Stimulated activated naive CD8-positive, alpha-beta T cell treated with anti-CD3 and anti-CD28 coated beads, Interleukin-15, amount 100 ng/mL, for 72 hours (primary cell): ENCODE results near the gene DOCK6.
A peak's percentile ranks its signal among the peaks of the same experiment; 100 is the strongest.

Experiments used
- ATAC-seq: fragments of 150-1000 bp; cut with Tn5 transposase; 2 replicates; pipeline ENCODE4 v1.10.0; 2021; ENCODE audit warnings: mild to moderate bottlenecking, moderate library complexity
- DNase-seq, 2 donors: peaks; one replicate each; pipeline ENCODE4 v3.0.0; 2021 to 2022
- H3K27ac Mint-ChIP-seq, 2 donors: one replicate each; pipeline ENCODE4 v1.8.0; 2022; ENCODE audit warnings: mild to moderate bottlenecking in 2 of 2, mixed read lengths in 2 of 2, moderate library complexity in 2 of 2
- H3K27me3 Mint-ChIP-seq: one replicate; pipeline ENCODE4 v1.8.0; 2022; ENCODE audit warnings: mixed read lengths
- H3K4me1 Mint-ChIP-seq: one replicate; pipeline ENCODE4 v1.8.0; 2022; ENCODE audit warnings: mild to moderate bottlenecking, mixed read lengths
- H3K4me3 Mint-ChIP-seq, 2 donors: one replicate each; pipeline ENCODE4 v1.8.0; 2022; ENCODE audit warnings: mild to moderate bottlenecking in 2 of 2, mixed read lengths in 2 of 2, moderate library complexity in 1 of 2
- H3K9me3 Mint-ChIP-seq, 2 donors: one replicate each; pipeline ENCODE4 v1.8.0; 2022; ENCODE audit warnings: mixed read lengths in 2 of 2

Gene DOCK6

GRCh38 chr19:11242025-11242424 lies 20.3 kb downstream of the DOCK6 start:
- Mint-ChIP-seq H3K4me1 (peaks cover 11% of the 10 kb centered on the region), H3K27me3 (peaks cover 52% of the 10 kb centered on the region), H3K27ac (no peak overlapping the region), H3K4me3 (no peak overlapping the region), H3K9me3 (peaks cover 0 to 14% of the 10 kb centered on the region in 2 donors)
- no peak for ATAC-seq
- DNase-seq = no peak

GRCh38 chr19:11240008-11240444 lies 22.3 kb downstream of the DOCK6 start:
- ATAC-seq (no peak), DNase-seq (no peak)
- Mint-ChIP-seq H3K4me3 (no peak overlapping the region), H3K9me3 (peaks cover 0 to 14% of the 10 kb centered on the region in 2 donors), H3K27ac (no peak overlapping the region), H3K4me1 (peaks cover 11% of the 10 kb centered on the region), H3K27me3 (peaks cover 34% of the 10 kb centered on the region)

- no peak within 1 kb of the TSS for H3K27ac Mint-ChIP-seq
- peaks cover 11% of the 10 kb centered on the region for H3K4me1 Mint-ChIP-seq
- peaks cover 0 to 14% of the 10 kb centered on the region in 2 donors for H3K9me3 Mint-ChIP-seq
- no peak for DNase-seq
- no peak for ATAC-seq
- H3K4me3 Mint-ChIP-seq = no peak within 1 kb of the TSS
- H3K27me3 Mint-ChIP-seq = peaks cover 33% of the 10 kb centered on the region
These were observed 22.8 kb downstream of the DOCK6 start, which contains the start of gene ANGPTL8 for GRCh38 chr19:11239377-11240000. TSS of gene ANGPTL8 (plus strand) at chr19:11239619. CDS start at chr19:11239638, 19 bp downstream.

GRCh38 chr19:11238781-11239376 lies 23.4 kb downstream of the DOCK6 start:
- Mint-ChIP-seq H3K4me3 (no peak overlapping the region), H3K9me3 (peaks cover 0 to 14% of the 10 kb centered on the region in 2 donors), H3K4me1 (peaks cover 10% of the 10 kb centered on the region), H3K27ac (no peak overlapping the region), H3K27me3 (peaks cover 30% of the 10 kb centered on the region)
- ATAC-seq (no peak), DNase-seq (no peak)

- Mint-ChIP-seq H3K27ac (no peak overlapping the region), H3K27me3 (peaks cover 22% of the 10 kb centered on the region), H3K4me1 (peaks cover 2% of the 10 kb centered on the region), H3K4me3 (no peak overlapping the region), H3K9me3 (peaks cover 0 to 14% of the 10 kb centered on the region in 2 donors)
- ATAC-seq (no peak), DNase-seq (no peak)
These were observed 24.3 kb downstream of the DOCK6 start for GRCh38 chr19:11238041-11238440.

- H3K4me3 Mint-ChIP-seq = no peak overlapping the region
- peaks cover 0 to 14% of the 10 kb centered on the region in 2 donors for H3K9me3 Mint-ChIP-seq
- H3K4me1 Mint-ChIP-seq = no peaks in the 10 kb centered on the region
- no peak for DNase-seq
- no peak for ATAC-seq
- H3K27ac Mint-ChIP-seq = no peak overlapping the region
- H3K27me3 Mint-ChIP-seq = peaks cover 14% of the 10 kb centered on the region
These were observed 25.0 kb downstream of the DOCK6 start for GRCh38 chr19:11237321-11237720.

- ATAC-seq = no peak
- Mint-ChIP-seq H3K4me3 (no peak overlapping the region), H3K4me1 (no peaks in the 10 kb centered on the region), H3K9me3 (peaks cover 0 to 14% of the 10 kb centered on the region in 2 donors), H3K27me3 (peaks cover 7% of the 10 kb centered on the region), H3K27ac (no peak overlapping the region)
- no peak for DNase-seq
These were observed 25.7 kb downstream of the DOCK6 start for GRCh38 chr19:11236324-11237301.

GRCh38 chr19:11234486-11235075 lies 27.7 kb downstream of the DOCK6 start:
- no peak for DNase-seq
- no peak for ATAC-seq
- H3K27ac Mint-ChIP-seq = no peak overlapping the region
- no peaks in the 10 kb centered on the region for H3K4me1 Mint-ChIP-seq
- H3K4me3 Mint-ChIP-seq = no peak overlapping the region
- H3K9me3 Mint-ChIP-seq = peaks cover 0 to 14% of the 10 kb centered on the region in 2 donors
- no peaks in the 10 kb centered on the region for H3K27me3 Mint-ChIP-seq

GRCh38 chr19:11233073-11233472 lies 29.3 kb downstream of the DOCK6 start:
- no peaks in the 10 kb centered on the region for H3K27me3 Mint-ChIP-seq
- ATAC-seq (no peak), DNase-seq (no peak)
- no peaks in the 10 kb centered on the region for H3K4me1 Mint-ChIP-seq
- H3K27ac Mint-ChIP-seq = peak overlapping the region in 1 of 2 donors; percentile 37
- H3K9me3 Mint-ChIP-seq = peaks cover 0 to 3% of the 10 kb centered on the region in 2 donors
- no peak overlapping the region for H3K4me3 Mint-ChIP-seq

GRCh38 chr19:11232555-11232954 lies 29.8 kb downstream of the DOCK6 start:
- Mint-ChIP-seq H3K4me3 (no peak overlapping the region), H3K4me1 (no peaks in the 10 kb centered on the region), H3K9me3 (no peaks in the 10 kb centered on the region), H3K27me3 (no peaks in the 10 kb centered on the region), H3K27ac (no peak overlapping the region)
- DNase-seq = no peak
- ATAC-seq = no peak

GRCh38 chr19:11230621-11231386 lies 31.5 kb downstream of the DOCK6 start:
- Mint-ChIP-seq H3K4me3 (no peak overlapping the region), H3K27ac (no peak overlapping the region), H3K9me3 (no peaks in the 10 kb centered on the region), H3K27me3 (no peaks in the 10 kb centered on the region), H3K4me1 (no peaks in the 10 kb centered on the region)
- ATAC-seq (no peak), DNase-seq (no peak)

- Mint-ChIP-seq H3K27ac (no peak overlapping the region), H3K4me3 (no peak overlapping the region), H3K4me1 (no peaks in the 10 kb centered on the region), H3K9me3 (peaks cover 0 to 2% of the 10 kb centered on the region in 2 donors), H3K27me3 (no peaks in the 10 kb centered on the region)
- DNase-seq (no peak), ATAC-seq (no peak)
These were observed 35.0 kb downstream of the DOCK6 start for GRCh38 chr19:11227195-11227886.

GRCh38 chr19:11226716-11227166 lies 35.6 kb downstream of the DOCK6 start:
- no peak for DNase-seq
- H3K9me3 Mint-ChIP-seq = peaks cover 4% of the 10 kb centered on the region in 2 donors
- no peak overlapping the region for H3K27ac Mint-ChIP-seq
- ATAC-seq = no peak
- no peak overlapping the region for H3K4me3 Mint-ChIP-seq
- H3K27me3 Mint-ChIP-seq = no peaks in the 10 kb centered on the region
- H3K4me1 Mint-ChIP-seq = no peaks in the 10 kb centered on the region

GRCh38 chr19:11225815-11226214 lies 36.5 kb downstream of the DOCK6 start:
- no peak overlapping the region for H3K27ac Mint-ChIP-seq
- H3K27me3 Mint-ChIP-seq = no peaks in the 10 kb centered on the region
- peaks cover 12 to 13% of the 10 kb centered on the region in 2 donors for H3K9me3 Mint-ChIP-seq
- H3K4me1 Mint-ChIP-seq = no peaks in the 10 kb centered on the region
- DNase-seq (no peak), ATAC-seq (no peak)
- H3K4me3 Mint-ChIP-seq = no peak overlapping the region
